Ramos (cell line): ENCODE results near the gene KCNK7.

Experiments used
- in situ Hi-C: fragments of 300-500 bp; cut with MboI; formaldehyde crosslinking; loops from one replicate; pipeline ENCODE4 v1.14.3; 2022; ENCODE audit warnings: low sequenced_read_pairs; ENCODE audit not compliant: unreplicated experiment

Gene KCNK7

DNA sequence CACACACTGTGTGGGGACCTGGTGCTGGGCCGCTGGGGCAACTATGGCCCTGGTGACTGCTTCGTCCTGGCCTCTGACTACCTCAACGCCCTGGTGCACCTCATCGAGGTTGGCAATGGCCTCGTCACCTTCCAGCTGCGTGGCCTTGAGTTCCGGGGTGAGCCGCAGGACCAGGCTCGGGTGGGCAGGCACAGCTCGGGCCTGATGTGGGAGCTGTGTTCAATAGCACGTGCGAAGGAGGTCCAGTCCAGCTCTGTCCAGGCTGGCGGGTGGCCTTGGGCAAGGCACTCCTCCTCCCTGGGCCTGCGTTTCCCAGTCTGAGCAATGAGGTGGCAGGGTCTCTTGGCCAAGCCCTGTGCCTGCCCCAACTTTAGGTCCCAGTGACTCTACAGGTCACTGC is 34.0 kb upstream of the KCNK7 start:
- in situ Hi-C loops, result no loop called here

DNA sequence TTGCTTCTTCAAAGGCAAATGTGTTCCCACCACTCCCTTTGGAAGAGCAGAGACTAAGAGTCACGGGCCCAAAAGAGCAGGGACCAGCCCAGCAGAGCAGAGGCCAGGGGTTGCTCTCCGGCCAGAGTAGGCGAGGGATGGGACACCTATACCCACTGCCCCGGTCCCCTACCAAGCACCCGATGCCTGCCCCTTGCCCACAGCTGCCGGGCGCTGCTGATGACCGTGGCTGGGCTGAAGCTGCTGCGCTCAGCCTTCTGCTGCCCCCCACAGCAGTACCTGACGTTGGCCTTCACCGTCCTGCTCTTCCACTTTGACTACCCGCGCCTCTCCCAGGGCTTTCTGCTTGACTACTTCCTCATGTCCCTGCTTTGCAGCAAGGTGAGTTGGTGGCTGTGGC is 31.6 kb upstream of the KCNK7 start:
- in situ Hi-C loops, result no loop called here

DNA sequence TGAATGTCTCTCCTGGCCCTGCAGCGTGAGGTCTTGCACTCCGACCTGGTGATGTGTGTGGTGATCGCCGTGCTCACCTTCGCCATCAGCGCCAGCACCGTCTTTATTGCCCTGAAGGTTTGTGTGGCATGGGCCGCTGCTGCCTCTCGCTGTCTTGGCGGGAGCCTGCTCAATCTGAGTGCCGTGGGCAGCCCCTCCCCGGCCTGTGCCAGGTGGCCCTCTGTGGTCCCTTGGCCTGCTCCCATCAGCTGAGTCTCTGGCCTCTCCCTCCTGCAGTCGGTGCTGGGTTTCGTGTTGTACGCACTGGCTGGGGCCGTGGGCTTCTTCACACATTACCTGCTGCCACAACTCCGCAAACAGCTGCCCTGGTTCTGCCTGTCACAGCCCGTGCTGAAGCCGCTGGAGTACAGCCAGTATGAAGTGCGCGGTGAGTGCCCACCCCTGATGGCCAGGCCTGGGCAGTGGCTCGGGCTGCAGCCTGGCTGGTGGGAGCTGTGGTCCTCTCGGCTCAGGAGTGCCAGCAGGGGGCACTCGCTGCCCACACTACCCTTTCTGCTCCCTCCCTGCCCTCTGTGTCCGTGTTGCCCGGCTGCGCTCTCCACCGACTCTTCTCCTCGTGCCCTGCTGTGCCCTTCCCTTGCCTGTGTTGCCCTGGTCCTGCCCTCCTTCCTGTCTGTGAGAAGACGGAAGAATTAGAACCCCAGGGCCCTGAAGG is 30.2 kb upstream of the KCNK7 start:
- in situ Hi-C loops, result no loop called here

DNA sequence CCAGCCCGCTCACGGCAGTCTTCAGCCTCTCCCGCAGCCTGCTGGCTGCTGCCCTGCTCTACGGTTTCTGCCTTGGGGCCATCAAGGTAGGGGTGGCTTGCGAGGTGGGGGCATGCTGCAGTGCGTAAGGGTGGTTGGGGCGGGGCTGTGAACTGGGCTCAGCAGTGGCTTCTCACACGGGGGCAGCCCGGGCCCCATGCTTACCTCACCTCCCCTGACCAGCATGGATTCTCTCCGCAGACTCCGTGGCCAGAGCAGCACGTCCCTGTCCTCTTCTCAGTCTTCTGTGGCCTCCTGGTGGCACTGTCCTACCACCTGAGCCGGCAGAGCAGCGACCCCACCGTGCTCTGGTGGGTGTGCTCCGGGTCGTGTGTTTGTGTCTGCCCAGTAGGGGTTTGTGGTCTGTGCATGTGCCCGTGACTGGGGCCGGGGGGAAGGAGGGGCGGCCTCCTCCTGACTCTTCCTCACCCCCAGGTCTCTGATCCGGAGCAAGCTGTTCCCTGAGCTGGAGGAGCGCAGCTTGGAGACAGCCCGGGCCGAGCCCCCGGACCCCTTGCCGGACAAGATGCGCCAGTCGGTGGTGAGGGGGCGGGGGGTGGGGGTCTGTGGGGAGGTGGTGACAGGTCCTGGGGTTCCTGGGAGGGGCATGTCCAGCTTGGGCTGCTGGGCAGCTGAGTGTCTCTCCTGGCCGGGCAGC is 29.5 kb upstream of the KCNK7 start:
- in situ Hi-C loops, result no loop called here

DNA sequence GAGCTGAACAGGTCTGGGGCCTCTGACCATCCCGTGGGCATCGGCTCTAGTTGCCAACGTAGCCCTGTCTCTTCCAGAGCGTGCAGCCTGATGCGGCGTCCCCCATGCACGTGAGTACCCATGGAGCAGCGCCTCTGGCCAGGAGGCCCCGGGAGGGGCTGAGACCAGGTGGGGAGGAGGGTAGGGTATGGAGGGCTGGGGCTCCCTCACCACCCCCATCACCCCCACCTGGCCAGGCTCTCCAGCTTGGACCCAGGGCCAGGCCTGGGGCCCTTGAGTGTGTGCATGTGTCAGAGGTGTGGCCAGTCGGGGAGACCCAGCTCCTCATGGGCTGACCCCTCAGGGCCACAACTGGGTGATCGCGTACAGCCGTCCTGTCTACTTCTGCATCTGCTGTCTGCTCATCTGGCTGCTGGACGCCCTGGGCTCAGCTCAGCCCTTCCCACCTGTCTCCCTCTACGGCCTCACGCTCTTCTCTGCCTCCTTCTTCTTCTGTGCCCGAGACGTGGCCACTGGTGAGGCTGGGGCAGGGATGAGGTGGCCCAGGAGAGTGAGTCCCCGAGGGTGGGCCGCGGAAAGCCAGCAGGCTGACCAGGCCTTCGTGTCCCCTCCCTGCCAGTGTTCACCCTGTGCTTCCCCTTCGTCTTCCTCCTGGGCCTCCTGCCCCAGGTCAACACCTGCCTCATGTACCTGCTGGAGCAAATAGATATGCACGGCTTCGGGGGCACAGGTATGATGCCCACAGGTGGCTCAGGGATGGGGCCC is 28.4 kb upstream of the KCNK7 start:
- in situ Hi-C loops, result no loop called here

DNA sequence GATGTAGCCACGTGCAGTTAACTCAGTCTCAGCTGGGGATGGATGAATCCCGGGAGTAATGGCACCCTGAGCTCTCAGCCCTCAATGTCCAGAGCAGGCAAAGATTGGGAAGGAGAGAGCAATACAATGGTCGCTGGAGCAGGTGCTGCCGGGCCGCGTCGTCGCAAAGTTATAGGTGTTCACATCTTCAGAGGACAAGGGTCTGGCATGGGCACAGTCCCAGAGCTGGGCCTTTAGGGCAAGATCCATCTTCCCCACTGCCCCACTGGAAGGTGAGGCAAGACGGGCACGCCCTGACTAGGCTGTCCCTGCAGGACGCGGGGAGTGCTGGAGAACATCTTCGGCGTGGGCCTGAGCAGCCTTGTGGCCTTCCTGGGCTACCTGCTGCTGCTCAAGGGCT is 27.6 kb upstream of the KCNK7 start:
- in situ Hi-C loops, result no loop called here

DNA sequence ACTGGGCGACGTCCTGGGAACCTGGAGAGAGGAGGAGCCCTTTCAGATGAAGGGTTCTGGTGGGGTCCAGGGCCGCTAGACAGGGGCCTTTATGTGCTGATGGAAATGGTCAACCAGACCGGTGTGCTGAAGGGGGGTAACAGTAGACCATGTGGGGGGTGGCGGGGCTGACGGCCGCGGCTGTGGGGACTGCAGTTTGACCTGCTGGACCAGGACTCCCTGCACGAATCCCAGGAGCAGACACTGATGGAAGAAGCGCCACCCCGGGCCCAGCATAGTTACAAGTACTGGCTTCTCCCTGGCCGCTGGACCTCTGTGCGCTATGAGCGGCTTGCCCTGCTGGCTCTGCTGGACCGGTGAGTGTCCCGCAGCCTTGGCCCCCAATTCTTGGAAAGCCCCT is 26.4 kb upstream of the KCNK7 start:
- in situ Hi-C loops, result no loop called here

DNA sequence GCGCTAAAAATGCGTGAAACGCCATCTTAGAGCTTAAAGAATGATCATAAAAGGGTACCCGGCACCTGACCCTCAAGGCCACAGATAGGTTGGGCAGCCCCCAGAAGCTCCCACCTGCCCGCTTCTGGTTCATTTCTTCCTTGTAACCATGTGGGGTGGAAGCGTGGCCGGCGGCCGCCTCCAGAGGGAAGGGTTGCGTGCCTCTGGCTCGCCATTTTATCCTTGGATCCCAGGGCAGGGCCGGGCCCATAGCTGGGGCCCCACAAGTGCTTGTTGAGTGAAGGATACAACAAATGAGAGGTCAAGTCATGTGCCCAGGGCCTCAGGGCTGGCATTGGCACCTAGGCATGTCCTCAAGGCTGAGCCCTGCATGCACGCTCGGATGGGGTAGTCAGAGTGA is 25.9 kb upstream of the KCNK7 start:
- in situ Hi-C loops, result no loop called here

DNA sequence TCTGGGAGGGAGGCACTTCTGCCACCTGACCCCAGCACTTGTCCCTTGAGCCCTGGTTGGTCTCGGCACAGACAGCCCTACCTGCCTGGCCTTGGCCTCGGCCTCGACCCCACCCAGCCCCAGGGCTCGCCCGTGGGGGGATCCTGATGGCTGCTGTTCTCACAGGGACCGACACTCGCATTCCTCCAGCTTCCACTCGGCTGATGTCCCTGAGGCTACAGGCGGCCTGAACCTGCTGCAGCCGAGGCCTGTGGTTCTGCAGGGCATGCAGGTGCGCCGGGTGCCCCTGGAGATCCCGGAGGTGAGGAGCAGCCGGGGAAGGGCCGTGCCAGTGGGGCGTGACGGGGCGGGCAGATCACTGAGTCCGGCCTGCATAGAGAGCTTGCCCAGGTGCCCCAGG is 25.1 kb upstream of the KCNK7 start:
- in situ Hi-C loops, result no loop called here

DNA sequence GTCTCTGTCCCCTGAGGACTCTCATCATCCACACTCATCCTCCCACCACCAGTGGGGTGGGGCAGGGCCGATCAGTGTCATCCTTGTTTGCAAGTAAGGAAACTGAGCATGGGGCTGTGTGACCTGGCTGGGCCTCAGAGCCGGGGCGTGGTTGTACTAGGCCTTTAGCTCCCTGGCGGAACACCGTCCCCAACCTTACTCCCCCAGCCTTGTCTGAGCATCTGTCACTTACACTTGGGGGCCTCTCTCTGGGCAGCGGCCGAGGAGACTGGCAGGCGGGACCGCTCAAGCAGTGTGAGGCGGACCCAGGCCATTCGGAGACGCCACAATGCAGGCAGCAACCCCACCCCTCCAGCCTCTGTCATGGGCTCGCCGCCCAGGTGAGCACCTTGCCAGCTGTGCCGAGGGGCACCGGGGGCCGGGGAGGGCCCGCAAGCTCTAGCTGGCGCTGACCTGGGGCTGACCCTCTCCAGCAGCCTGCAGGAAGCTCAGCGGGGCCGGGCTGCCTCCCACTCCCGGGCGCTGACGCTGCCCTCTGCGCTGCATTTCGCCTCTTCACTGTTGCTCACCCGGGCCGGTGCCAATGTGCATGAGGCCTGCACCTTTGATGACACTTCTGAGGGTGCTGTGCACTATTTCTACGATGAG is 23.8 kb upstream of the KCNK7 start:
- in situ Hi-C loops, result no loop called here

DNA sequence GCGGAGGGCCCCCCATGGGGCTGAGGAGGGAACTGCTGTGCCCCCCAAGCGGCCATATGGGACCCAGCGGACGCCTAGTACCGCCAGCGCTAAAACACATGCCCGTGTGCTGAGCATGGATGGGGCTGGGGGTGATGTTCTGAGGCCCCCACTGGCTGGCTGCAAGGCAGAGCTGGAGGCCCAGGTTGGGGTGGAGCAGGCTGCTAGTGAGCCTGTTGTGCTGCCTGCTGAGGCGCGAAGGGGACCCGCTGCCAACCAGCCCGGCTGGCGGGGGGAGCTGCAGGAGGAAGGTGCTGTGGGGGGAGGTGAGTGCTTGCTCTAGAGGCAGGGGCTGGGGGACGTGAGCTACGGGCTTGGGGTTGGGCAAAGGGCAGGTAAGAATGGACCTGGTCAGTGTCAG is 23.2 kb upstream of the KCNK7 start:
- in situ Hi-C loops, result no loop called here

DNA sequence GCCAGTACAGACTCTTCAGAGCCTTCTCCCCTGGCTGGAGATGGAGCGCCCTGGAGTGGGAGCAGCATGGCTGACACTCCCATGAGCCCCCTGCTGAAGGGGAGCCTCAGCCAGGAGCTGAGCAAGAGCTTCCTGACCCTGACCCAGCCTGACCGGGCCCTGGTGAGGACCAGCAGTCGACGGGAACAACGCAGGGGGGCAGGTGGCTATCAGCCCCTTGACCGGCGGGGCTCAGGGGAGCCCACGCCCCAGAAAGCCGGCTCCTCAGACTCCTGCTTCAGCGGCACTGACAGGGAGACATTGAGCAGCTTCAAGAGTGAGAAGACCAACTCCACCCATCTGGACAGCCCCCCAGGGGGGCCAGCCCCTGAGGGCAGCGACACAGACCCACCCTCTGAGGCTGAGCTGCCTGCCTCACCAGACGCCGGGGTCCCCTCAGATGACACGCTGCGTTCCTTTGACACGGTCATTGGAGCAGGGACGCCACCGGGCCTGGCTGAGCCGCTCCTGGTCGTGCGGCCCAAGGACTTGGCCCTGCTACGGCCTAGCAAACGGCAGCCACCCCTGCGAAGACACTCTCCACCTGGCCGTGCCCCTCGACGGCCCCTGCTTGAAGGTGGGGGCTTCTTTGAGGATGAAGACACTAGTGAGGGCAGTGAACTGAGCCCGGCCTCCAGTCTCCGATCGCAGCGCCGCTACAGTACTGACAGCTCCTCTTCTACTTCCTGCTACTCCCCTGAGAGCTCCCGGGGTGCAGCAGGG is 22.6 kb upstream of the KCNK7 start:
- in situ Hi-C loops, result no loop called here

DNA sequence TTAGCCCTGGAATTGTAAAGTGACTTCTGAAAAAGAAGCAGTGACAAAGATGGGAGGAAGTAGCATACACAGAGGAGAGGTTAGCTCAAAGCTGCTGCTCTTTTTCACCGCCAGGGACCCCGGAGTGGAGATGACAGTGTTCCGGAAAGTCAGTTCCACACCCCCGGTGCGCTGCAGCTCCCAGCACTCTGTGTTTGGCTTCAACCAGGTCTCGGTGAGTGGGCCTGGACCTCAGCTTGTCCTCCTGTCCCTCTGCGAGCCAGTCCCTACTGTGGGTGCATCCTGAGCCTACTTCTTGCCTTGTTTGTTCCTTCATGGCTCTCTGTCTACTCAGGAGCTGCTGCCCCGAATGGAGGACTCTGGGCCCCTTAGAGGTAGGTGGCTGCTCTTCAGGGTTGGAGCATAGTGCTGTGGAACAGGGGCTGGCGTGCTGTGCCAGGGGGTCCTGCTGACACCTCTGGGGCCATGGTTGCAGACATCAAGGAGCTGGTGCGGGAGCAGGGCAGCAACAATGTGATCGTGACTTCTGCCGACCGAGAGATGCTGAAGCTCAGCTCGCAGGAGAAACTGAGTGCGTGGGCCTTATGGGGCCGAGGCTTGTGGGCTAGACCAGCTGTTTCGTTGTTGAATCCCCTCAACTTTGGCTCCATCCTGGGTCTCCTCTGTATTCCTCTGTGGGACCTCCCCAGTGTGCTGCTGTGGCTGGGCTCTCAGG is 21.7 kb upstream of the KCNK7 start:
- in situ Hi-C loops, result no loop called here

DNA sequence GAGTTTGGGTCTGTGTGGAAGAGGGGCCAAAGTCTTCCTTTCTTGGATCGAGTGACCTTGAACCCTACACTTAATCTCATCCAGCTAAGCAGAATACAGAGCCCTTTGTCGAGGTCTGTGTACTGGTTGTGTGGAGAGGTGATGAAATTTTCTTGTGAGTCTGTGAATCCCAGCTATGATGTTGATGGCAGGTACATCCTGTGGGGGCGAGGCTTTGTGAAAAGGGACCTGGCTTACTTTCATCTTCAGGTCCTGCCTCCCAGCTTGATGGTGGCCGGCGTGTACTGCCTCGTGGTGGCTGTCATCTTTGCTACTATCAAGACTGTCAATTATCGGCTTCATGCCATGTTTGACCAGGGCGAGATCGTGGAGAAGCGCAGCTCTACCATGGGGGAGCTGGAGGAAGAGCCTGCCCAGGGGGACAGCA is 21.0 kb upstream of the KCNK7 start:
- in situ Hi-C loops, result no loop called here

DNA sequence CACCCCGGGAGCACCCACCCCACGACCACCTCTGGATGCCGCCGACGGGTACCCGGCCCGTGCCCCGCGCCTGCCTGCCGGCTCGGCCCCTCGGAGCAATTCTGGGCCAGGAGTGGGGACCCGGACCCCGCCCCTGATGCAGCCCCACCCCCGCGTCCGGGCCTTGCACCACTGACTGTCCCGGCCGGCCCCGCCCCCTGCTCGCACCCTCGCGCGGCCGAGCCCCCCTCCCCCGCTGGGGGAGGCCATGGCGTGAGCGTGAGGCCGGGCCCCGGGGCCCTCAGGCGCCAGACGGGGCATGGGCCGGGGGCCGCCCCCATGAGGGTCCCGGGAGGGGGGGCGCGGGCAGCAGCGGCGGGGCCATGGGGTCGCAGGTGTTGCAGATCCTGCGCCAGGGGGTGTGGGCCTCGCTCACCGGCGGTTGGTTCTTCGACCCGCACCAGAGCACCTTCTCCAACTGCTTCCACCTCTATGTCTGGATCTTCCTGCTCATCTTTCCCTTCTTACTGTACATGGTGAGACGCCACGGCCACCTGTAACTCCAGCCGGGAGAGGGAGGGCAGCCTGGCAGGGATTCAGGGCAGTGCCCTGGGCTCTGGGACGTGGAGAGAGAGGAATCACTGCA is 20.5 kb upstream of the KCNK7 start:
- in situ Hi-C loops, result no loop called here

DNA sequence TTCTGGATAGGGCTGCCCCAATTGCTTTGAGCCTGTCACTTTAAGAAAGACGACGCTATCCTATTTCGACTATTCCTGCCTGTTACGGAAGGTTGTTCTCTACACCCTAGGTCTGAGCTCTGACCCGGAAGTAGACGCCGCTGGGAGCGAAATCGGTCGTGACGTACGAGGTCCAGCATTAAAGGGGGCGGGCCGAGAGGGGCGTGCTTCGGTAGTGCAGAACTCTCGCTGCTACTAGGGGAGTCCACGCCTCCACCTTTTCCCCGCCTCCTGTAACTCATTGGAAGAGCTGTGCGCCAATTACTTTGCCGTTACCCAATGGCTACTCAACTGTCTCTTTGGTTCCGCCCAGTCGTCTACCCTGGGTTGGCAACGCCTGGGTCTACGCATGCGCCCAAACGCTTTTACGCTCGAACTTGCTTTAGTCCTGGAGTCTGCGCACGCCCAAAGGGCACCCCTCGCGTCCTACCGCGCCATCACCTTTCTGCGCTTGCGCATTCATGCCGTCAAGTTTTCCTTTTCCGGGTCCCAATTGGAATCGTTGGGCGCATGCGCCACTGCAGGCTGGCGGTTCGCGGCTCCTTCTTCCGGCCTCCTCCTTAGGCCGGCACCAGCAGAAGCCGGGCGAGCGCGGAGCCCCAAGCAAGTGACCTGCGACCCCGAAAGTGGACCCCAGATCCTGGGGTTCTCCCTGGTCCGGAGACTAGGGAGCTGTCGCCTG is 19.8 kb upstream of the KCNK7 start, which contains the start of gene PCNX3:
Gene PCNX3, plus strand, starts transcription at position 548 of the 721 bp plus-strand sequence. CDS start 536 bp downstream, outside the sequence.
- in situ Hi-C loops, result no loop called here

DNA sequence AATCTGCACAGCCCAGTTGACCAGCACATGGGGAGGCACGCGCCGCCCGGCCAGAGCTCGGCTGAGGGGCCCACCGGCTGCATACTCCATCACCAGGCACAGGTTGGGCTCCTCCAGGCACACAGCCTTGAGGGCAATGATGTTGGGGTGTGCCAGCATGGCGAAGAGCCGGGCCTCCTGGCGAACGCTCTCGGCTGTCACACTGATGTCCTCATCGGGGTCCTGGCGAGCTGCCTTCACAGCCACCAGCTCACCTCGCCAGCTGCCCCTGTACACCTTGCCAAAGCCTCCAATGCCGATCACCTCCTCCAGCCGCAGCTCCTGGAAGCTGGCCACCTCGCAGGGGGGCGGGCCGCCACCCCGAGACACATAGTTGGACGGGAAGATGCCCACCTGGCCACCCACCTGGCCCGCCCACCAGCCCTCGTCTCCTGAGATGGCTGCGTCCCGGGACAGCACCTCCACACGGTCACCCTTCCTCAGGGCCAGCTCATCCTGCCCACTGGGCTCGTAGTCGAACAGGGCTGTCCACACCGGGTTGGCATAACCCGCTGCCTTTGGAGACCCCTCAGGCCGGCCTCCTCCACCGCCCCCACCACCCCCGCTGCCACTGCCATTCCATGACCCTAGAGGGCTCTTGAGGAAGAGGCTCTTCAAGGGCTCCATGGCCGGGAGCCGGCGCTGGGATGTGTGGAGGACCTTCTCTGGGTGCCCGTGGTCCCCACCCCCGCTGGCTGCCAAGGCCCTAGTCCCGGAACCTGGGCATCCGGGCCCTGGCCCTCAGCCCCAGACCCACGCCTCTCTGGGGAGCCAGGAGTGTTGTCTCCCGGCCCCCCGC is 17.7 kb upstream of the KCNK7 start:
- in situ Hi-C loops, result no loop called here
